A549 treated with RU486 at 1 μM for 4 hours (cell line): ENCODE results near the gene KCNA2. TPM values are rescaled to one million over a fixed set of nuclear protein-coding genes. Genes with fewer than 3 reads are reported as not detected.

Experiments used
- total RNA-seq: library from RNA; stranded (reverse); fragments of 200-300 nt; extraction: Qiagen RNA extraction; gene quantifications from 5 replicates; pipeline ENCODE4 v1.2.3, GENCODE V29; 2022; ENCODE audit warnings: low read depth

Gene KCNA2
- total RNA-seq: 0.03 to 0.18 TPM (median 0.05 TPM) in 4 of 5 replicates, not detected in the other

GRCh38 chr1:110605901-110606656 lies at the start of gene KCNA2:
Gene KCNA2 (minus strand): TSS chr1:110606358. CDS start chr1:110604782, 1,576 bp downstream.

Other genes starting within 250 kb of the KCNA2 start
- gene SLC16A4, start 215.3 kb downstream of the KCNA2 start, total RNA-seq: 23.6 to 41.3 TPM (median 38.5 TPM) in 5 replicates
- gene LAMTOR5, start 198.7 kb downstream of the KCNA2 start, total RNA-seq: 149 to 189 TPM (median 182 TPM) in 5 replicates
- gene PROK1, start 155.2 kb downstream of the KCNA2 start, total RNA-seq: not detected in 5 replicates
- gene KCNA10, start 87.2 kb downstream of the KCNA2 start, total RNA-seq: not detected in 5 replicates
- gene KCNA3, start 68.6 kb upstream of the KCNA2 start, total RNA-seq: not detected in 5 replicates